ENCODE measurements around the gene CSH2. TPM values are rescaled to one million over a fixed set of nuclear protein-coding genes. Genes with fewer than 3 reads are reported as not detected.

CSH2 gene
- total RNA-seq, 2 donors from 2014 or later = not detected

- H3K4me1 ChIP-seq = peaks cover 0 to 39% of the 10 kb centered on the region in 2 donors
- no peak overlapping the region for H3K27ac ChIP-seq
- no peaks in the 10 kb centered on the region for H3K27me3 ChIP-seq
Observed at GRCh38 chr17:63830904-63831491, 42.5 kb downstream of the CSH2 start.

GRCh38 chr17:63830278-63830677 is 43.2 kb downstream of the CSH2 start:
- Histone ChIP-seq H3K36me3 (peaks cover 66% of the 10 kb centered on the region), H3K9me3 (no peaks in the 10 kb centered on the region), H3K4me3 (no peak overlapping the region), H3K4me1 (peaks cover 0 to 41% of the 10 kb centered on the region in 2 donors), H3K27ac (no peak overlapping the region), H3K27me3 (no peaks in the 10 kb centered on the region)
- no peak for TF ChIP-seq CTCF (IDR thresholded peaks at IDR 0.05)
- no peak for DNase-seq (ENCODE audit: low spot score)

More at GRCh38 chr17:63830904-63831491, 42.5 kb downstream of the CSH2 start:
- TF ChIP-seq CTCF (IDR thresholded peaks at IDR 0.05) = no peak
- peaks cover 69% of the 10 kb centered on the region for H3K36me3 ChIP-seq
- no peak for DNase-seq (ENCODE audit: low spot score)
- no peaks in the 10 kb centered on the region for H3K9me3 ChIP-seq
- H3K4me3 ChIP-seq = no peak overlapping the region

DNA sequence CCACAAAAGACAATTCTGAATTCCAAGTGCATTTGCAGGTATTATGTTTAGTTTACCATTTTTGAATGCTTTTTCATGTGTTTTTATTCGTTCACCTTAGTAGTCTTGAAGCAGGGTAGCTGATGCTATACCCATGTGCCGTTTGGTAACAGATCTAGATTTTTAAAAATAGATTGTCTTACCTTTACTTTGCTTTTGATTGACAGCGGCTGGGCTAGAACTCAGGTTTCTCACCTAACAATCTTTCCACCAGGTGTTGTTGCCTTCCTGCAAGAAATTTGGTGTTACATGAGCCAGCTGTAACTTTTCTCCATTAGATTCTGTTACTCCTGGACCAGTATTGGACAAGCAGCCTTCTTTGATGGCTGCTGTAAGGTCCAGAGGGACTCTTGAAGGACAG is 44.5 kb downstream of the CSH2 start:
- TF ChIP-seq CTCF (IDR thresholded peaks at IDR 0.05) = no peak
- H3K36me3 ChIP-seq = peaks cover 66% of the 10 kb centered on the region
- H3K4me1 ChIP-seq = peaks cover 0 to 32% of the 10 kb centered on the region in 2 donors
- no peak overlapping the region for H3K4me3 ChIP-seq
- no peak overlapping the region for H3K27ac ChIP-seq
- no peaks in the 10 kb centered on the region for H3K27me3 ChIP-seq
- DNase-seq (ENCODE audit: low spot score) = peak; percentile 7
- H3K9me3 ChIP-seq = no peaks in the 10 kb centered on the region

DNA sequence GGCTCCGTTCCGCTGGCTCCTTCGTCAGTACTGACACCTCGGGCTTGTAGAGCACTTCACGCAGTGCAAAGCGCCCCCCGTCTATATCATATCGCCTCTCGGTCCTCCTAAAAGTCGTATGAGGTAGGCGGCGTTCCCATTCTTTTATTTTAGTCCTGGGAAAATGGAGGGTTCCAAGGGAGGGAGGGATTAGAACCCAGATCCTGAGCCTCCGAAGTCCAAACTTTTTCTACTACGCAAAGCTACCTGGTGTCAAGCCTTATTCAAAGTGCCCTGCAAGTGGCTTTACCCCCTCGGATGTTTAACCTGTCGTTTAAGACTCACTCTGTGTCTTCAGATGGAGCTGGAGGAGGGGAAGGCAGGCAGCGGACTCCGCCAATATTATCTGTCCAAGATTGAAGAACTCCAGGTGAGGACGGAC is 45.7 kb downstream of the CSH2 start:
- peaks cover 66% of the 10 kb centered on the region for H3K36me3 ChIP-seq
- H3K4me3 ChIP-seq = peak overlapping the region; percentile 77 to 89
- TF ChIP-seq CTCF (IDR thresholded peaks at IDR 0.05) = no peak
- H3K4me1 ChIP-seq = peaks cover 0 to 33% of the 10 kb centered on the region in 2 donors
- no peaks in the 10 kb centered on the region for H3K27me3 ChIP-seq
- H3K27ac ChIP-seq = peak overlapping the region; percentile 85 to 92
- H3K9me3 ChIP-seq = no peaks in the 10 kb centered on the region
- DNase-seq (ENCODE audit: low spot score) = peak; percentile 53

DNA sequence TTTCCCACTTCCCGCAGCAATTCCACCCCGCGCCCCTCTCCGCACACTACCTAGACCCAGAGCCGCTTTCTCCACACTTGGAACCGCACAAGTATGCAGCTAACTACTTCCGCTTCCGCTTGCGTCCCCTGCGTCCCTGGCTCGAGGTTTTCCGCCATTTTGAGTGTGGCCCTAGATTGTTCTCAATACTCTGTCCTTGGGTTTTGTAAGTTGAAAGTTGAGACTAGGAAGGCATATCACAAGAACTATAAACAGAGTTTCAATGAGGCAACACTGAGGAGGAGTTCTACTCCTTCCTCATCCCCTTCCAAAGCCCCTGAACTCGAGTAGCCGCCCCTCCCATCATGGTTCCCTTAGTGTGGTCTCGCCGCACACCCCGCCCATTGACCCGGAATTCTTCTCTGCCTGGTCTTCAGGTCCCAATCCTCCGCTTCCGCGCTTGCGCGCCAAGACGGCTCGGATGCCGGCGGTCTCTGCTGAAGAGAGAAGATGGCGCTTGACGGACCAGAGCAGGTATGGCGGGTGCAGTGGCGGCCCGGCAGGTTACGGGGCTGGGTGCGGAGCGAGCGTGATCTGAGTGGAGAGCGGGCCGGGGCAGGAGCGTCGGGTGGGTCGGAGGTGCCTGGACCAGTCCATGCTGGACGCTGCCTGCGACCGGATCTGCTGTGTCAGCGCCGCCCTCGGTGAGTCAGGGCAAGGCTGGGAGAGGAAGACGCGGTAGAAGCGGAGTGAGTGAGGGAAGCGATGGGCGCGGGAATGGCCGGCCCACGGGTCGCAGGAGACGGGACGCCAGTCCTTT is 46.3 kb downstream of the CSH2 start, which contains the start of the genes FTSJ3 and PSMC5:
FTSJ3 (minus strand) TSS at position 662 of the 799 bp plus-strand sequence. CDS start 761 bp downstream, outside the sequence.
PSMC5 (plus strand) TSS at position 430 of the 799 bp plus-strand sequence; CDS start at position 490, 60 bp downstream.
- H3K4me1 ChIP-seq = peaks cover 0 to 38% of the 10 kb centered on the region in 2 donors
- peak within 1 kb of the TSS; percentile 77 to 89 for H3K4me3 ChIP-seq
- peaks cover 66% of the 10 kb centered on the region for H3K36me3 ChIP-seq
- no peaks in the 10 kb centered on the region for H3K9me3 ChIP-seq
- peak within 1 kb of the TSS; percentile 85 to 92 for H3K27ac ChIP-seq
- TF ChIP-seq CTCF (IDR thresholded peaks at IDR 0.05) = peak in 1 of 2 donors; percentile 53
- DNase-seq (ENCODE audit: low spot score) = peak; percentile 96
- no peaks in the 10 kb centered on the region for H3K27me3 ChIP-seq

Data from right atrium auricular region (tissue), 2 donors.